Natural killer cell treated with Interleukin-12 subunit alpha and Interleukin-12 subunit beta and Interleukin-15 and Interleukin-18, amount 100 ng/mL, for 72 hours (primary cell): Measurements from ENCODE around the gene TMC8. TPM values are rescaled to one million over a fixed set of nuclear protein-coding genes. Genes with fewer than 3 reads are reported as not detected.

Experiments
- ATAC-seq, 2 donors: fragments of 150-1000 bp; cut with Tn5 transposase in 1 of 2; sonication (Bioruptor Pico), chemical (Tn5 transposase) in 1 of 2; 2 replicates each; pipeline ENCODE4 v1.10.0; 2021
- DNase-seq: peaks from one replicate; pipeline ENCODE4 v3.0.0; 2022; ENCODE audit warnings: low spot score
- H3K27ac Mint-ChIP-seq, 2 donors: 1 replicate in 1 of 2; 2 replicates in 1 of 2; pipeline ENCODE4 v1.8.0; 2022; ENCODE audit warnings: mixed read lengths in 2 of 2, mild to moderate bottlenecking in 1 of 2, moderate library complexity in 1 of 2
- H3K27me3 Mint-ChIP-seq, 2 donors: 1 replicate in 1 of 2; 2 replicates in 1 of 2; pipeline ENCODE4 v1.8.0; 2022; ENCODE audit warnings: mixed read lengths in 2 of 2
- H3K36me3 Mint-ChIP-seq: one replicate; pipeline ENCODE4 v1.8.0; 2022; ENCODE audit warnings: mixed read lengths
- H3K4me1 Mint-ChIP-seq, 2 donors: 1 replicate in 1 of 2; 2 replicates in 1 of 2; pipeline ENCODE4 v1.8.0; 2022; ENCODE audit warnings: low read depth in 2 of 2, mixed read lengths in 2 of 2, mild to moderate bottlenecking in 1 of 2
- H3K4me3 Mint-ChIP-seq: one replicate; pipeline ENCODE4 v1.8.0; 2022; ENCODE audit warnings: mixed read lengths
- H3K9me3 Mint-ChIP-seq: 2 replicates; pipeline ENCODE4 v1.8.0; 2022; ENCODE audit warnings: mixed read lengths
- total RNA-seq, 2 donors: library from RNA; stranded (reverse); gene quantifications; one replicate each; pipeline ENCODE4 v1.2.3, GENCODE V29; 2022

Gene TMC8
- total RNA-seq, 2 donors from 2014 or later = 87.1 to 209 TPM

- DNase-seq (peak; percentile 96), ATAC-seq (peak; percentile 98 to 99)
- peak within 1 kb of the TSS; percentile 85 for H3K4me3 Mint-ChIP-seq
- H3K9me3 Mint-ChIP-seq = no peaks in the 10 kb centered on the region
- H3K36me3 Mint-ChIP-seq = no peaks in the 10 kb centered on the region
- peaks cover 11 to 14% of the 10 kb centered on the region in 2 donors for H3K4me1 Mint-ChIP-seq
- no peaks in the 10 kb centered on the region for H3K27me3 Mint-ChIP-seq
- H3K27ac Mint-ChIP-seq = peak within 1 kb of the TSS; percentile 30 to 51
Measured at GRCh38 chr17:78186692-78187595, 56.4 kb downstream of the TMC8 start, which contains the start of the genes AFMID and TK1. AFMID (plus strand) TSS chr17:78187362; CDS start chr17:78187371, 9 bp downstream. TK1 (minus strand) TSS chr17:78187052; CDS start chr17:78186994, 58 bp downstream.

Other genes starting within 250 kb of the TMC8 start
- 10 to 100 TPM; 28.1 to 32.1 TPM for gene TNRC6C, start 172.1 kb upstream of the TMC8 start, total RNA-seq
- gene TMC6, start 2.0 kb upstream of the TMC8 start, total RNA-seq = 100 to 1,000 TPM; 282 to 351 TPM
- gene C17orf99, start 15.6 kb downstream of the TMC8 start, total RNA-seq = not detected
- gene SYNGR2, start 37.8 kb downstream of the TMC8 start, total RNA-seq = 100 to 1,000 TPM in 1 of 2 donors, 10 to 100 TPM in 1; 84.9 to 120 TPM
- 100 to 1,000 TPM in 1 of 2 donors, 10 to 100 TPM in 1; 66.8 to 138 TPM for gene TK1, start 56.3 kb downstream of the TMC8 start, total RNA-seq
- gene AFMID, start 56.6 kb downstream of the TMC8 start, total RNA-seq = 10 to 100 TPM; 17.0 to 49.7 TPM
- gene BIRC5, start 83.5 kb downstream of the TMC8 start, total RNA-seq = 100 to 1,000 TPM in 1 of 2 donors, 10 to 100 TPM in 1; 42.4 to 100 TPM
- gene TMEM235, start 100.9 kb downstream of the TMC8 start, total RNA-seq = not detected
- gene SOCS3, start 229.3 kb downstream of the TMC8 start, total RNA-seq = 100 to 1,000 TPM; 110 to 156 TPM
- gene PGS1, start 247.9 kb downstream of the TMC8 start, total RNA-seq = 100 to 1,000 TPM in 1 of 2 donors, 10 to 100 TPM in 1; 83.0 to 139 TPM